Type B pancreatic cell (in vitro differentiated cells): ENCODE results near the gene COL13A1. TPM values are rescaled to one million over a fixed set of nuclear protein-coding genes. Genes with fewer than 3 reads are reported as not detected.
A peak's percentile ranks its signal among the peaks of the same experiment; 100 is the strongest.

Experiments used
- DNase-seq: peaks from one replicate; pipeline ENCODE4 v3.0.0; 2021; ENCODE audit warnings: mixed read lengths; ENCODE audit not compliant: unreplicated experiment; ENCODE audit errors: extremely low spot score
- H3K27ac Mint-ChIP-seq: 2 replicates; pipeline ENCODE4 v1.8.0; 2021; ENCODE audit warnings: mild to moderate bottlenecking, mixed read lengths
- H3K27me3 Mint-ChIP-seq: 2 replicates; pipeline ENCODE4 v1.8.0; 2021; ENCODE audit warnings: mixed read lengths
- H3K36me3 Mint-ChIP-seq: 2 replicates; pipeline ENCODE4 v1.8.0; 2021; ENCODE audit warnings: mixed read lengths
- H3K4me1 Mint-ChIP-seq: one replicate; pipeline ENCODE4 v1.8.0; 2021; ENCODE audit warnings: mixed read lengths; ENCODE audit not compliant: unreplicated experiment
- H3K4me3 Mint-ChIP-seq: 2 replicates; pipeline ENCODE4 v1.8.0; 2021; ENCODE audit warnings: mild to moderate bottlenecking, mixed read lengths
- H3K9me3 Mint-ChIP-seq: 2 replicates; pipeline ENCODE4 v1.8.0; 2021; ENCODE audit warnings: mixed read lengths
- CTCF ChIP-seq: fragments of 200-600 bp; sonication (generic); conservative IDR thresholded peaks from 2 replicates; pipeline ENCODE4 v1.5.0; 2021; ENCODE audit warnings: antibody characterized with exemption, mild to moderate bottlenecking
- total RNA-seq: library from RNA; stranded (reverse); gene quantifications from 2 replicates; pipeline ENCODE4 v1.2.1, GENCODE V29; 2021; ENCODE audit warnings: low replicate concordance

The COL13A1 gene
- total RNA-seq, 1 donor from 2014 or later = 18.6 TPM

GRCh38 chr10:69913606-69914382 is 112.1 kb downstream of the COL13A1 start:
- Mint-ChIP-seq H3K36me3 (no peaks in the 10 kb centered on the region), H3K27me3 (peaks cover 23% of the 10 kb centered on the region), H3K4me1 (peaks cover 20% of the 10 kb centered on the region), H3K4me3 (no peak overlapping the region), H3K27ac (no peak overlapping the region), H3K9me3 (no peaks in the 10 kb centered on the region)
- no peak for TF ChIP-seq CTCF
- DNase-seq = no peak

- no peak overlapping the region for H3K27ac Mint-ChIP-seq
- TF ChIP-seq CTCF = peak; percentile 98
- peak; percentile 83 for DNase-seq
- H3K4me1 Mint-ChIP-seq = peaks cover 20% of the 10 kb centered on the region
- no peaks in the 10 kb centered on the region for H3K9me3 Mint-ChIP-seq
- no peak overlapping the region for H3K4me3 Mint-ChIP-seq
- H3K36me3 Mint-ChIP-seq = no peaks in the 10 kb centered on the region
- H3K27me3 Mint-ChIP-seq = peaks cover 20% of the 10 kb centered on the region
Observed at GRCh38 chr10:69914398-69915214, 112.9 kb downstream of the COL13A1 start.

GRCh38 chr10:69915215-69915560 is 113.5 kb downstream of the COL13A1 start:
- H3K36me3 Mint-ChIP-seq = no peaks in the 10 kb centered on the region

GRCh38 chr10:69916118-69916517 is 114.4 kb downstream of the COL13A1 start:
- TF ChIP-seq CTCF = no peak
- DNase-seq = no peak
- Mint-ChIP-seq H3K4me1 (peaks cover 20% of the 10 kb centered on the region), H3K27me3 (peaks cover 20% of the 10 kb centered on the region), H3K4me3 (no peak overlapping the region), H3K9me3 (no peaks in the 10 kb centered on the region), H3K27ac (no peak overlapping the region), H3K36me3 (no peaks in the 10 kb centered on the region)

More at GRCh38 chr10:69915215-69915560, 113.5 kb downstream of the COL13A1 start:
- Mint-ChIP-seq H3K9me3 (no peaks in the 10 kb centered on the region), H3K27me3 (peaks cover 20% of the 10 kb centered on the region), H3K4me1 (peaks cover 20% of the 10 kb centered on the region), H3K27ac (no peak overlapping the region), H3K4me3 (no peak overlapping the region)
- no peak for TF ChIP-seq CTCF
- no peak for DNase-seq

GRCh38 chr10:69918036-69918435 is 116.3 kb downstream of the COL13A1 start:
- H3K36me3 Mint-ChIP-seq = no peaks in the 10 kb centered on the region
- peaks cover 6% of the 10 kb centered on the region for H3K4me1 Mint-ChIP-seq
- no peak for TF ChIP-seq CTCF
- DNase-seq = no peak
- H3K27ac Mint-ChIP-seq = no peak overlapping the region
- peaks cover 14% of the 10 kb centered on the region for H3K27me3 Mint-ChIP-seq
- no peak overlapping the region for H3K4me3 Mint-ChIP-seq
- H3K9me3 Mint-ChIP-seq = no peaks in the 10 kb centered on the region
